ENCODE data around the gene ST6GAL1. TPM values are rescaled to one million over a fixed set of nuclear protein-coding genes. Genes with fewer than 3 reads are reported as not detected.

The ST6GAL1 gene
- total RNA-seq, 1 donor from 2014 or later: 72.7 TPM

GRCh38 chr3:187066228-187066995, 136.1 kb downstream of the ST6GAL1 start:
- intact Hi-C loops (cut with DNase I): no loop called here
- Histone ChIP-seq H3K4me3 (no peak overlapping the region), H3K9me3 (no peaks in the 10 kb centered on the region), H3K27me3 (ENCODE audit: low read depth) (no peaks in the 10 kb centered on the region), H3K4me1 (peaks cover 35% of the 10 kb centered on the region), H3K27ac (no peak overlapping the region), H3K36me3 (peaks cover 4% of the 10 kb centered on the region)
- ATAC-seq (peak in 1 of 2 donors; percentile 12), DNase-seq (no peak)
- peak; percentile 7 for TF ChIP-seq CTCF (IDR thresholded peaks at IDR 0.05)

- ATAC-seq (no peak), DNase-seq (no peak)
Observed at GRCh38 chr3:187068787-187069186, 138.5 kb downstream of the ST6GAL1 start.

GRCh38 chr3:187069857-187070516, 139.7 kb downstream of the ST6GAL1 start:
- H3K4me3 ChIP-seq: no peak overlapping the region
- TF ChIP-seq CTCF (IDR thresholded peaks at IDR 0.05): no peak
- no peaks in the 10 kb centered on the region for H3K9me3 ChIP-seq
- peaks cover 36% of the 10 kb centered on the region for H3K36me3 ChIP-seq
- intact Hi-C loops (cut with DNase I): no loop called here
- DNase-seq (no peak), ATAC-seq (no peak)
- no peaks in the 10 kb centered on the region for H3K27me3 ChIP-seq (ENCODE audit: low read depth)
- H3K27ac ChIP-seq: no peak overlapping the region
- peaks cover 6% of the 10 kb centered on the region for H3K4me1 ChIP-seq

More at GRCh38 chr3:187068787-187069186, 138.5 kb downstream of the ST6GAL1 start:
- Histone ChIP-seq H3K4me3 (no peak overlapping the region), H3K4me1 (peaks cover 18% of the 10 kb centered on the region), H3K36me3 (peaks cover 24% of the 10 kb centered on the region), H3K27ac (no peak overlapping the region), H3K27me3 (ENCODE audit: low read depth) (no peaks in the 10 kb centered on the region), H3K9me3 (no peaks in the 10 kb centered on the region)
- intact Hi-C loops (cut with DNase I): no loop called here
- TF ChIP-seq CTCF (IDR thresholded peaks at IDR 0.05): no peak

- Histone ChIP-seq H3K4me1 (no peaks in the 10 kb centered on the region), H3K27me3 (ENCODE audit: low read depth) (no peaks in the 10 kb centered on the region), H3K4me3 (no peak overlapping the region), H3K36me3 (peaks cover 57% of the 10 kb centered on the region), H3K9me3 (no peaks in the 10 kb centered on the region), H3K27ac (no peak overlapping the region)
- DNase-seq: no peak
- intact Hi-C loops (cut with DNase I): no loop called here
- no peak for ATAC-seq
- TF ChIP-seq CTCF (IDR thresholded peaks at IDR 0.05): no peak
Observed at GRCh38 chr3:187072102-187072501, 141.8 kb downstream of the ST6GAL1 start.

- Histone ChIP-seq H3K36me3 (peaks cover 61% of the 10 kb centered on the region), H3K4me1 (no peaks in the 10 kb centered on the region), H3K27me3 (ENCODE audit: low read depth) (no peaks in the 10 kb centered on the region), H3K9me3 (no peaks in the 10 kb centered on the region), H3K4me3 (no peak overlapping the region), H3K27ac (no peak overlapping the region)
- DNase-seq (no peak), ATAC-seq (no peak)
- intact Hi-C loops (cut with DNase I): no loop called here
- no peak for TF ChIP-seq CTCF (IDR thresholded peaks at IDR 0.05)
Observed at GRCh38 chr3:187072511-187072910, 142.2 kb downstream of the ST6GAL1 start.
